ENCODE data around the gene MYDGF.

Gene MYDGF

DNA sequence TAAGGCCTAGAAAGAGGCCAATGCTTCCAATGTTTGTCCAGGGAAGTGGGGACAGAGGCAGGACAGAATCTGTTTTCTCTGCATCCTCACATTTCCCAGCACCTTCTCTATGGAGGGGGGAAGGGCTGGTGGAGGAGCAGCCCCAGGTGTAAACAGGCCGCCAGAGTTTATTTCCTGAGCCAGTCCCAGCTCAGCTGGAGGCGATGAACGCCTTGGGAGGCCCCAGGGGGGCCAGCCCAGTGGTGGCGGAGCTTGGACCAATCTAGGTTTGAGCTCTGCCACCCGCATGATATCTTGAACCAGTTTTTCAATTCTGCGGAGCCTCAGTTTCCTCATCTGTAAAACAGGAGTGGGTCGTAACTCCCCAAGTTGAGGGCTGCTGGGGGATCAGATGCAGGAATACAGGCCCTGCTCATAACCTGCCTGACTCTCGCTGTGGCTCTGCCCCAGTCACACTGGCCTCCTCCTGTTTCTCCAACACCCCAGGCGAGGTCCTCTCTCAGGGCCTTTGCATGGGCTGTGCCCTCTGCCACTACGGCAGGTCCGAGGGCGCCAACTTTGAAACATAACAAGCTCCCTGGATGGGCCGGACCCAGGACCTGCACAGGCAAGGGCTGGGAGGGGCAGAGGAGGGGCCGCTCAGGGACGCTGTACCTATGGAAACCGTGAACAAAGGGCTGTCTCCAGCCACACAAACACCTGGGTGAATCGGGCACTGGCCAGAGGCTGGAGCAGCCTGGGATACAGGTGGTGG is 29.7 kb downstream of the MYDGF start:
- DNase-seq = no peak

GRCh38 chr19:4639531-4640246 is 30.5 kb downstream of the MYDGF start:
- DNase-seq = no peak

DNA sequence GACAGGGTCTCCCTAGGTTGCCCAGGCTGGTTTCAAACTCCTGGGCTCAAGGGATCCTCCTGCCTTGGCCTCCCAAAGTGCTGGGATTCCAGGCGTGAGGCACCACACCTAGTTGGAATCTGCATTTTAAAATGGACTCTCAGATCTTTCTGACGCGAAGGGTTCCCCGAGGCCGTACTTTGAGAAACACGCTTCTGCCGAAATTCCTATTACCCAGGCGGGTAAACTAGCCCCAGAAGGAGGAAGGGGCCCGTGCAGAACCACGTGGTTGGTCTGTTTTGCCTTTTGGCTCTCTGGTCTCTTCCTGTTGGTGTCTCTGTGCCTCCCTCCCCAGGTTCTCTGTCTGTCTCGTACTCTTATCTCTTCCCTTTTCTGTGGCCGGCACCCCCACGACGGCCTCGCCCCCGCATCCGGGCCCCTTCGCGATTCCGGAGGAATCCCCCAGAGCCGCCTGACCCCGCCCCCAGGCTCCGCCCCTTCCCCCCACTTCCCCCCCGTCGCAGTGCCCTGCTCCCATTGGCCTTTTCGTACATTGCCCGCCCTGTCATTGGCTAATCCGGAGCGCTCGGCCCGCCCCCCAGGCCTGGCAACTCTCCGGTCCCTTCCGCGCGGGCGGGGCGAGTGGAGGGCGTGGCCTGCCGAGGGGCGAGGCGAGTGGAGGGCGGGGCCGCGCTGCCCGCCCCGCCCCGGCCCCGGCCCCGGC is 31.2 kb downstream of the MYDGF start, which contains the start of gene TNFAIP8L1:
TNFAIP8L1 (plus strand) TSS at position 689 of the 703 bp plus-strand sequence. CDS start 12,354 bp downstream, outside the sequence.
- peak; percentile 92 for DNase-seq

DNA sequence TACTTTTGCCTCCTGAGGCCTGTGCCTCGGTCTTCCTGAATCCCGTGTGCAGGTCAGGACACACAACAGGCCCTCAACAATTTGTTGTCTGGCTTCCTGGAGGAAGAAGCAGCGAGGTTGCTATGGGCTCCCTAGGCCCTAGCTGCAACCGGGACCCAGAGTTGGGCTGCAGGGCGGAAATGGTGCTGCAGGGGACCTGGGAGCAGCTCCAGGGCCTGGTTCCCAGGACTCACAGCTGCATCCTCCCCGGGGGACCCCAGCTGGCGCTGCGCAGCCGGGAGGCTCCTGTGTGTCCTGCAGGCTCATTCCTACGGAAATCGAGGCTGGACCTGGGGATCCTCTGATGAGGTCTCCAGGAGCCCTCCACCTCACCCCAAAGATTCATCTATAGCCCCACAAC is 31.8 kb downstream of the MYDGF start:
- DNase-seq = no peak

GRCh38 chr19:4636761-4637160 is 33.4 kb downstream of the MYDGF start:
- DNase-seq = no peak

DNA sequence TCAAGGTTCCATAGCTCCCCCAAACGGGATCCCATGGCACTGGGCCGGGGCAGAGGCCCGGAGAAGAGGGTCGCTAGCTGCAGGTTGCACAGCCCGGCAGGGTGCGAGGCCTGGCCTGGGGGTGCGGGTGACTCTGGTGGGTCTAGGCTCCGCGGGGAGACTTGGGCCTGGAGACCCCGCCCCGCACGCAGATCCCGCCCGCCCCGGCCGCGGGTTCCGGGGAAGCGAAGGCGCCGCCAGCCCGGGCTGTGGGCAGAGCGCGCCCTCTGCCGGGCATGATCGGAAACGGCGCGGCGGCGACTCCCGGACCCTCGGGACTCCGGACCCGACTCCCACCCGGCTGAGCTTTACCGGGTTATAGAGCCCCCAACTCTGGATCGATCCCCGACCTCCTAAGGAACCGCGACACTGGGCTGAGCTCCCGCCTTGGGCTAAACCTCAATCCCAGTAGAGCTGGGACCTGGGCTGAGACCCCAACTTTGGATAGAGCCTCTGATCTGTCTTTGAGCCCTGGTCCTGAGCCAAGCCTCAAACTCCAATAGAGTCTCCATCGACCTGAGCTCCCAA is 33.9 kb downstream of the MYDGF start:
- no peak for DNase-seq

- DNase-seq = no peak
These were observed 34.4 kb downstream of the MYDGF start for GRCh38 chr19:4635754-4636116.

DNA sequence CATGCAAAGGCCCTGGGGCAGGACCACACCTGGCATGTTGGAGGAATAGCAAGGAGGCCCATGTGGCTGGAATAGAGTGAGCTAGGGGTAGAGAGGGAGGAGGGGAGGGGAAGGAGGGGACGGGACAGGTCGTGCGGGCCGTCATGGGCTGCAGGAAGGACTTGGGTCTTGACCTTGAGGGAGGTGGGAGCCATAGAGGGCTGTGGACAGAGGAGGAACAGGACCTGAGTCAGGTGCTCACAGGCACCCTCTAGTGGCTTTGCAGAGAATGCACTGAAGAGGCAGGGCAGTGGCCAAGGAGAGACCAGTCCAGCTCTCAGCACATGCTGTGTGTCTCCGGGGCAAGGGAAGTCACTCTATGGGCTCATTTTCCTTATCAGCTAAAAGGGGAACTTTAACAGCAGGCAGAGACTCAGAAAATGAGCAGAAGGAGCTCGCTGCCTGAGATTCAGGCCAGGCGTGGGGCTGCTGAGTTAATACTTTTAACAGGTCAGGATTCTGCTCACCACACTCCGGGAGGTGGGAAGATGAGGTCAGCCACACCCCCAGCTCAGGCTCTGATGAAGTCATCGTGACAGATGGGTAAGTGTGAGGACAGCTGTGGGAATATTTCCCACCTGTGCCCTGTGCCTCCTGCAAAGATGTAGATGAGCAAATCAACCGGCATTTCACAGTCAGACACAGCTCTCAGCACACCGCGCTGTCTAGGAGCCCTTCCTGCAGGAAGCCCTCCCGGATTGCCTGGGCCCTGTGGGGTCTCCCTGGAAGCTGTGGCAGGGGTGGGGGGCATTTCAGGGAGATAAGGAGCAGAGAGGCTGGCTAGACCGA is 36.8 kb downstream of the MYDGF start:
- DNase-seq = peak; percentile 35

DNA sequence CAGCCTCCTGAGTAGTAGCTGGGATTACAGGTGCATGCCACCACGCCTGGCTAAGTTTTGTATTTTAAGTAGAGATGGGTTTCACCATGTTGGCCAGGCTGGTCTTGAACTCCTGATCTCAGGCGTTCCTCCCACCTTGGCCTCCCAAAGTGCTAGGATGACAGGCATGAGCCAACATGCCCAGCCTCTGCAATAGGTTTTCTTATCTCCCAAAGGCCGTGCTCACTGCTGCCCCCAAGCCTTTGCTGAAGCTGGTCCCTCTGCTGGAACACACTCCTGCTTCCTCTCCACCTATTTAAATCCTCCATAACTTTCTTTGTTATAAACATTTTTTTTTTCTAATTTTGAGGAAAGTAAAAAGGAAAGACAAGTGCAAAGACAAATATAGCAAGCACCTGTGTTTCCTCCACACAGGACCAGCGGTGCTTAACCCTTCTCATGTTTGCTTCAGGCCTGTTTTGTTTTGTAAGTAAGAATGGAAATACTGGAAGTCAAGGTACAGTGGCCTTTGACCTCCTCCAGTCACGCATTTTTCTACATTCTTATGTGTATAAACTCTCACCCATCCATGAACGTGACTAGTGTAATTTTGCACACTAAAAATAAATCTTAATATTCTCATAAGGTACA is 45.3 kb downstream of the MYDGF start:
- DNase-seq = no peak

GRCh38 chr19:4624301-4624700 is 45.8 kb downstream of the MYDGF start:
- no peak for DNase-seq

GRCh38 chr19:4622695-4623421 is 47.3 kb downstream of the MYDGF start:
- DNase-seq = no peak

DNA sequence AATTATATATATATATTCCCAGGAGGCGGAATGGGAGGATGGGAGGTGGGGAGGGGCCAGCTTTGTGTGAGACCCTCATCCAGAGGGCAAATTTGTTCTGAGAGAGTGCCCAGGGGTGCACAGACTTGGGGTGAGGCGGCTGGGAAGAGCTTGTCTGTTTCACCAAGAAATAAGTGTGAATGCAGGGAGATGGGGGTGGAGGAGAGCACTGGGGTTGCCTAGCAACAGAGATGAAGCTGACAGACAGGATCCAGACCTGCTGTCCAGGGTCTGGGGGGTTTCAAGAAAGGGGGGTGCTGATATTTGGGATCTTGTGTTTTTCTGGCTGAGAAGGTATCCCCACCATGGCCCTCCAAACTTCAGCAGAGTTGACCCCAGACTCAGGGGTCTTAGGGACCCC is 49.5 kb downstream of the MYDGF start:
- DNase-seq = no peak

DNA sequence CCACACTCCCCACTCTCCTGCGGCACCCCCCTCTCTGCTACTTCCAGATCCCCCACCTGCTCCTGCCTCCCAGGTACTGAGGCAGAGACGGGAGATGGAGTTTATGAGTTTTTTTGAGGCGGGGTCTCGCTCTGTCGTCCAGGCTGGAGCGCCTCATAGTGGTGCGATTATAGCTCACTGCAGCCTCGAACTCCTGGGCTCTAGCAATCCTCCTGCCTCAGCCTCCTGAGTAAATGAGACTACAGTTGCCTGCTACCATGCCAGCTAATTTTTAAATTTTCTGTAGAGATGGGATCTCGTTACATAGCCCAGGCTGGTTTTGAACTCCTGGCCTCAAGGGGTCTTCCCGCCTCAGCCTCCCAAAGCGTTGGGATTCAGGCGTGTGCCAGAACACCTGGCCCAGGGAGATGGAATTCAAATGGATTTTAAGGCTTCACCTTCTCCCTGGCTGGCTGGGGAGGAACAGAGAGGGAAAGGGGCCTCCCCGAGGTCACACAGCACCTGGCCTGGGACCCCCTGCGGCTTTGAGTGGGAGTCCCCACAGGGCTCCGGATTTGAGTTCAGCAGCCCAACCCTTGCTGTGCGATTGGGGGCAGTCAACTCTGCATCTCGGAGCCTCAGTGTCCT is 50.4 kb downstream of the MYDGF start:
- no peak for DNase-seq

GRCh38 chr19:4618019-4618418 is 52.1 kb downstream of the MYDGF start:
- DNase-seq = no peak

GRCh38 chr19:4613254-4613751 is 56.8 kb downstream of the MYDGF start:
- no peak for DNase-seq

- no peak for DNase-seq
These were observed 60.1 kb downstream of the MYDGF start for GRCh38 chr19:4609878-4610511.

Measured in SIG-M5 (cell line).